IPS-20b (cell line): Measurements from ENCODE around the gene CA5B.
"Not testable (repeated sequence)": the region's sequence is repeated elsewhere in the genome, so short reads cannot be mapped to it uniquely, and the experiment has no call there.

Source experiments
- H3K27ac ChIP-seq: one replicate; pipeline ENCODE4 v1.5.1; 2013; ENCODE audit warnings: low read length
- H3K27me3 ChIP-seq: 2 replicates; pipeline ENCODE4 v1.6.1; 2013; ENCODE audit warnings: mild to moderate bottlenecking, low read length, inconsistent platforms; ENCODE audit not compliant: insufficient read depth
- H3K36me3 ChIP-seq: 2 replicates; pipeline ENCODE4 v1.6.1; 2013; ENCODE audit warnings: low read depth, mild to moderate bottlenecking, inconsistent platforms, low read length, moderate library complexity; ENCODE audit not compliant: insufficient read depth
- H3K4me1 ChIP-seq: 2 replicates; pipeline ENCODE4 v1.6.1; 2013; ENCODE audit warnings: mild to moderate bottlenecking, control low read depth, inconsistent platforms, low read length, moderate library complexity; ENCODE audit not compliant: insufficient read depth
- H3K4me3 ChIP-seq: 2 replicates; pipeline ENCODE4 v1.5.1; 2013; ENCODE audit warnings: mild to moderate bottlenecking, low read length, inconsistent platforms
- H3K9ac ChIP-seq: 2 replicates; pipeline ENCODE4 v1.6.1; 2013; ENCODE audit warnings: low read depth, mild to moderate bottlenecking, inconsistent platforms, low read length, moderate library complexity
- H3K9me3 ChIP-seq: 2 replicates; pipeline ENCODE4 v1.6.1; 2013; ENCODE audit warnings: mild to moderate bottlenecking, low read depth, low read length, inconsistent platforms; ENCODE audit not compliant: insufficient read depth

CA5B gene

DNA sequence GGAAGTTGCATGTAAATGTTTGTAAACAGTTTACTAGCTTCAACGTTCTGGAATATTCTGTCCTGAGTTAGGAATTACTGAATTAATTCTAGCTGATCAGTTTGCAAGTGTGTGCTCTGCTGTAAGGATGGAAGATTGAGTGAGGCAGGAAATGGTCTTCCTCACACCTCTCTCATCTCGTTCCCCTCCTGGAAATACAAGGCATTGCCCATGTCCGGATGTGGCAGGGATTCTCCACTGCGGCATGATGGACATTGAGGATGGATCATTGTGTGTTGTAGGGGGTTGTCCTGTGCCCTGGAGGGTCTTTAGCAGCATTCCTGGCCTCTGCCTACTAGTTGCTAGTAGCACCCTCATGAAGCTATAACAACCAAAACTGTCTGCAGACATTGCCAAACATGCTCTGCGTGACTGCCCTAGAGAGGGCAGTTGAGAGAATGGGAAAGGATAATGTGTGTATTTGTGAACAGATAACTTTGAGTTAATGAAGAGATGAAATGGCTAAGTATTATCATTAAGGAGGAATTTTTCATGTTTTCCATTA lies 12.6 kb downstream of the CA5B start:
- Histone ChIP-seq H3K4me3 (no peak overlapping the region), H3K27ac (no peak overlapping the region), H3K9ac (no peak overlapping the region)

GRCh38 chrX:15751155-15751819 lies 13.2 kb downstream of the CA5B start:
- H3K36me3 ChIP-seq = no peaks in the 10 kb centered on the region
- H3K4me1 ChIP-seq = peaks cover 10% of the 10 kb centered on the region; the same call in 1 of the 2 replicates
- no peak overlapping the region for H3K27ac ChIP-seq
- H3K27me3 ChIP-seq = no peaks in the 10 kb centered on the region
- H3K9me3 ChIP-seq = no peaks in the 10 kb centered on the region
- no peak overlapping the region for H3K4me3 ChIP-seq
- no peak overlapping the region for H3K9ac ChIP-seq

More for the DNA sequence above, 12.6 kb downstream of the CA5B start:
- Histone ChIP-seq H3K36me3 (no peaks in the 10 kb centered on the region), H3K27me3 (no peaks in the 10 kb centered on the region), H3K9me3 (no peaks in the 10 kb centered on the region), H3K4me1 (peaks cover 10% of the 10 kb centered on the region; the same call in 1 of the 2 replicates)

DNA sequence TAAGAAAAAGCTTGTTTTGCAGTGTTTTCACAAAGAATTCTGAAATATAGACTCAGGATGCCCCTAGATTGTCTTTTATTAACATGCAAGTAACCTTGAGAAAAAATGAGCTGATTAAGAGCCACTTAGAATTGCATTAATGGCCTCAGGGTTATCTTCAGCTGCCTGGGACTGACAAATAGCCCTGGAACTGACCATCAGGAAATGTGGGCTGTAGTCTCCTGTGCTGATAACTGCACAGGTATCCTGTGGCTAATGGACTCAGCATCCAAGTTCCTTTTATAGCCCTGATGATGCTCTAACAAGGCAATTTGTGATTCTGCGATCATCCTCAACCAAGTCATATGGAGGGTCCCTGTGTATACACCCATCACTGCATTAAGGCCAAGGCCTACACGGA lies 17.0 kb downstream of the CA5B start:
- no peak overlapping the region for H3K27ac ChIP-seq
- H3K36me3 ChIP-seq = no peaks in the 10 kb centered on the region
- no peaks in the 10 kb centered on the region for H3K4me1 ChIP-seq
- no peak overlapping the region for H3K9ac ChIP-seq
- no peak overlapping the region for H3K4me3 ChIP-seq
- H3K27me3 ChIP-seq = no peaks in the 10 kb centered on the region
- no peaks in the 10 kb centered on the region for H3K9me3 ChIP-seq

- Histone ChIP-seq H3K27me3 (no peaks in the 10 kb centered on the region), H3K9me3 (no peaks in the 10 kb centered on the region), H3K27ac (no peak overlapping the region), H3K4me3 (no peak overlapping the region), H3K36me3 (no peaks in the 10 kb centered on the region), H3K4me1 (no peaks in the 10 kb centered on the region; the same call in 1 of the 2 replicates), H3K9ac (no peak overlapping the region)
These were observed 20.1 kb downstream of the CA5B start for GRCh38 chrX:15758140-15758539.

DNA sequence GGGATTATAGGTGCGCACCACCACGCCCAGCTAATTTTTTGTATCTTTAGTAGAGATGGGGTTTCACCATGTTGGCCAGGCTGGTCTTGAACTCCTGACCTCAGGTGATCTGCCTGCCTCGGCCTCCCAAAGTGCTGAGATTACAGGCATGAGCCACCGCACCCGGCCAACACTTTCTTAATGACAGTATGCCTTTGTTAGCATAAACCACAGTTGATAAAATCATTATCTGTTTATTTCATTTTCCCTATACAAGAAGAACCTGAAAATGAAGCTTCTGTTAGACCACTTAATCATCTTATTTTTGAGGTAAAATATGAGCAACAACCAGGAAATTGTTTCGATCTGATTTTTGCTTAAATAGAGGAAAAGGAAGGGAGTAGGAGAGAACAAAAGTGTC lies 21.8 kb downstream of the CA5B start:
- not testable (repeated sequence) for H3K9ac ChIP-seq, H3K9me3 ChIP-seq, H3K27me3 ChIP-seq, H3K27ac ChIP-seq, H3K4me1 ChIP-seq, H3K4me3 ChIP-seq, H3K36me3 ChIP-seq

- H3K36me3 ChIP-seq = no peaks in the 10 kb centered on the region
- H3K27me3 ChIP-seq = no peaks in the 10 kb centered on the region
- H3K4me1 ChIP-seq = no peaks in the 10 kb centered on the region; the same call in 1 of the 2 replicates
- H3K9ac ChIP-seq = no peak overlapping the region
- H3K4me3 ChIP-seq = no peak overlapping the region
- H3K27ac ChIP-seq = no peak overlapping the region
- no peaks in the 10 kb centered on the region for H3K9me3 ChIP-seq
These were observed 23.6 kb downstream of the CA5B start for GRCh38 chrX:15761564-15762191.

- H3K36me3 ChIP-seq = no peaks in the 10 kb centered on the region
- H3K4me1 ChIP-seq = no peaks in the 10 kb centered on the region; the same call in 1 of the 2 replicates
- no peaks in the 10 kb centered on the region for H3K27me3 ChIP-seq
- H3K9me3 ChIP-seq = no peaks in the 10 kb centered on the region
- H3K4me3 ChIP-seq = peak overlapping the region; percentile 37; the same call in 1 of the 2 replicates
- peak overlapping the region; percentile 71 for H3K27ac ChIP-seq
- peak overlapping the region; percentile 15; the same call in 1 of the 2 replicates for H3K9ac ChIP-seq
These were observed 31.4 kb downstream of the CA5B start for GRCh38 chrX:15769300-15769954.

- Histone ChIP-seq H3K9me3 (no peaks in the 10 kb centered on the region), H3K4me1 (no peaks in the 10 kb centered on the region), H3K27me3 (no peaks in the 10 kb centered on the region), H3K36me3 (0 out of 2 replicates have a peak, but pooled peaks cover 13% of the 10 kb centered on the region), H3K27ac (no peak overlapping the region), H3K4me3 (no peak overlapping the region), H3K9ac (no peak overlapping the region)
These were observed 44.1 kb downstream of the CA5B start for GRCh38 chrX:15781961-15782699.

DNA sequence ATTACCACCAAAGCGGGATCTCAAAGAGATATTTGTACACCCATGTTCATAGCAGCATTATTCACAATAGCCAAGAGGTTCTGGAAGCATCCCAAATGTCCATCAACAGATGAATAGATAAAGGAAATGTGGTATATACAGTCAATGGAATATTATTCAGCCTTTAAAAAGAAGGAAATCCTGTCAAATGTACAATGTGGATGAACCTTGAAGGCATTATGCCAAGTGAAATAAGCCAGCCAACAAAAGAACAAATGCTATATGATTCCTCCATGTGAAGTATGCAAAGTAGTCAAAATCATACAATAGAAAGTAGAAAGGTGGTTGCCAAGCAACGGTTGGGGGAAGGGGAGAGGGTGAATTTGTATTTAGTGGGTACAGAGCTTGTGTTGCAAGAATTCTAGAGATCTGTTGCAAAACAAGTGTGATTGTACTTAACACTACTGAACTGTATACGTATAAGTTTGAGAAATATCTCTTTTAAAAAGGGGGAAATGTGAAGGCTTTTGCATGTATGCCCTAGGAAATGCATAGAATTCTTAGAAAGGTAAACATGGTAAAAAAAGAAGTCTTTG lies 47.2 kb downstream of the CA5B start:
- H3K36me3 ChIP-seq = 0 out of 2 replicates have a peak, but pooled peaks cover 7% of the 10 kb centered on the region
- H3K9me3 ChIP-seq = no peaks in the 10 kb centered on the region
- no peak overlapping the region for H3K9ac ChIP-seq
- no peak overlapping the region for H3K4me3 ChIP-seq
- no peaks in the 10 kb centered on the region for H3K27me3 ChIP-seq
- H3K27ac ChIP-seq = no peak overlapping the region
- H3K4me1 ChIP-seq = no peaks in the 10 kb centered on the region

DNA sequence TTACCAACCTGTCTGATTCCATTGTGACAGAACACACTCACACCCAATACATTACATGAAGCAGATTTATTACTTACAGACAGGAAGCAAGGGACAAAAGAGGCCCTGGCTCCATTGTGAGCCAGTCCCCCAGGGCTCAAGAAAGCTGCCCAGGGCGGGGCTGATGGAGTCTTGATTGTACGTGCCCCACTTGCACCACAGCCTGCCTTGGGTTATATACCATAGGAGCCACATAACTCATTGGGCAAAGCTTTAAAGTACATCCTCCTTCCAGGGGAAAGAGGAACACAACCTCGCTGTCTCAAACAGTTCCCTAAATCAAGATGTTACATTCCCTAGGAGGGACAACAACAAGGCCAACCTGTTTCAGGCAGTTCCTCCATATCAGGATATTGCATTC lies 48.8 kb downstream of the CA5B start:
- no peak overlapping the region for H3K27ac ChIP-seq
- H3K36me3 ChIP-seq = 0 out of 2 replicates have a peak, but pooled peaks cover 7% of the 10 kb centered on the region
- H3K27me3 ChIP-seq = no peaks in the 10 kb centered on the region
- no peaks in the 10 kb centered on the region for H3K9me3 ChIP-seq
- H3K4me1 ChIP-seq = no peaks in the 10 kb centered on the region
- no peak overlapping the region for H3K9ac ChIP-seq
- H3K4me3 ChIP-seq = no peak overlapping the region
